ENCODE measurements around the gene RELL1. TPM values are rescaled to one million over a fixed set of nuclear protein-coding genes. Genes with fewer than 3 reads are reported as not detected.

Gene RELL1
- polyA plus RNA-seq, 1 of the 3 experiments (the other 2 are of a cell fraction), result 4.5 TPM

GRCh38 chr4:37732526-37733186 is 46.5 kb upstream of the RELL1 start (continued):
- no peak for TF ChIP-seq NRF1 (IDR thresholded peaks at IDR 0.05; ENCODE audit: low read depth, low read length)
- no peak for TF ChIP-seq EP300 (IDR thresholded peaks at IDR 0.05; ENCODE audit: borderline replicate concordance in 1 of 2, low read depth in 1 of 2, low read length in 1 of 2)

- H3K4me2 ChIP-seq, result no peak overlapping the region
- H3K9me2 ChIP-seq, result no peaks in the 10 kb centered on the region
- no peak for DNase-seq
- no peaks in the 10 kb centered on the region for H3K4me1 ChIP-seq (ENCODE audit: control insufficient read depth in 1 of 2, insufficient read depth in 2 of 2, low read depth in 1 of 2, low read length in 1 of 2)
- H2AFZ ChIP-seq (ENCODE audit: low read depth), result no peak overlapping the region
- H3K9ac ChIP-seq, result no peak overlapping the region
- no peaks in the 10 kb centered on the region for H3K27me3 ChIP-seq (ENCODE audit: insufficient read depth)
- H3K4me3 ChIP-seq (ENCODE audit: low read depth in 2 of 2, low read length in 1 of 2), result no peak overlapping the region
- H3K9me3 ChIP-seq, result no peaks in the 10 kb centered on the region
- no peak overlapping the region for H3K27ac ChIP-seq (ENCODE audit: low read depth in 2 of 2, low read length in 1 of 2)
- POLR2A ChIA-PET, result no interaction called here
- TF ChIP-seq USF2 (IDR thresholded peaks at IDR 0.05; ENCODE audit: borderline replicate concordance, low read depth, low read length) (no peak), TCF12 (IDR thresholded peaks at IDR 0.05) (no peak), RXRA (IDR thresholded peaks at IDR 0.05; ENCODE audit: borderline replicate concordance, low read depth) (no peak), REST (IDR thresholded peaks at IDR 0.05; ENCODE audit: low read depth, low read length) (no peak), USF1 (IDR thresholded peaks at IDR 0.05; ENCODE audit: borderline replicate concordance, low read depth) (no peak), EZH2phosphoT487 (IDR thresholded peaks at IDR 0.05; ENCODE audit: borderline replicate concordance, low read depth) (no peak), YY1 (IDR thresholded peaks at IDR 0.05; ENCODE audit: low read depth) (no peak)
- H4K20me1 ChIP-seq (ENCODE audit: insufficient read depth), result no peaks in the 10 kb centered on the region
- no peaks in the 10 kb centered on the region for H3K79me2 ChIP-seq (ENCODE audit: insufficient read depth)
- WGBS (ENCODE audit: low lambda C conversion rate), result 46% methylated on average over 2 of the region's 2 CpGs
- no peaks in the 10 kb centered on the region for H3K36me3 ChIP-seq (replicated peaks in 1 of 2; ENCODE audit: control insufficient read depth in 1 of 2, insufficient read depth in 2 of 2, low read length in 1 of 2)
- peaks cover 5% of the 10 kb centered on the region for H3F3A ChIP-seq (replicated peaks; ENCODE audit: insufficient read depth)
- CTCF ChIA-PET, result interaction anchor here (0.8 to 1.1 kb wide), 2 partner anchors 10 to 71 kb away, joined by 3 read pairs; no protein-coding TSS in a partner anchor
Measured at GRCh38 chr4:37729649-37730004, 43.5 kb upstream of the RELL1 start.

- ChIA-PET POLR2A (no interaction called here), CTCF (no interaction called here)
- Histone ChIP-seq H3F3A (replicated peaks; ENCODE audit: insufficient read depth) (peaks cover 5% of the 10 kb centered on the region), H3K4me2 (no peak overlapping the region), H3K27ac (ENCODE audit: low read depth in 2 of 2, low read length in 1 of 2) (no peak overlapping the region), H4K20me1 (ENCODE audit: insufficient read depth) (no peaks in the 10 kb centered on the region), H3K27me3 (ENCODE audit: insufficient read depth) (no peaks in the 10 kb centered on the region), H3K79me2 (ENCODE audit: insufficient read depth) (no peaks in the 10 kb centered on the region), H3K9me3 (no peaks in the 10 kb centered on the region), H2AFZ (ENCODE audit: low read depth) (no peak overlapping the region), H3K36me3 (replicated peaks in 1 of 2; ENCODE audit: control insufficient read depth in 1 of 2, insufficient read depth in 2 of 2, low read length in 1 of 2) (no peaks in the 10 kb centered on the region), H3K9ac (no peak overlapping the region), H3K9me2 (no peaks in the 10 kb centered on the region), H3K4me1 (ENCODE audit: control insufficient read depth in 1 of 2, insufficient read depth in 2 of 2, low read depth in 1 of 2, low read length in 1 of 2) (no peaks in the 10 kb centered on the region), H3K4me3 (ENCODE audit: low read depth in 2 of 2, low read length in 1 of 2) (no peak overlapping the region)
- no peak for DNase-seq
- TF ChIP-seq ELF1 (IDR thresholded peaks at IDR 0.05) (no peak), MEF2A (IDR thresholded peaks at IDR 0.05; ENCODE audit: borderline replicate concordance, low read depth) (no peak)
Measured at GRCh38 chr4:37728064-37728463, 41.9 kb upstream of the RELL1 start.
